IPS-18c (cell line): ENCODE results near the gene ATP9B.
"Not testable (repeated sequence)": the region's sequence is repeated elsewhere in the genome, so short reads cannot be mapped to it uniquely, and the experiment has no call there.

ENCODE experiments used
- H3K4me3 ChIP-seq: 2 replicates; pipeline ENCODE4 v1.7.0; 2013; ENCODE audit warnings: low read depth, mild to moderate bottlenecking, low read length, moderate library complexity; ENCODE audit not compliant: insufficient read depth
- H3K9me3 ChIP-seq: one replicate; pipeline ENCODE4 v1.6.1; 2013; ENCODE audit warnings: mild to moderate bottlenecking, low read length, moderate library complexity; ENCODE audit not compliant: control insufficient read depth, insufficient read depth

ATP9B gene

DNA sequence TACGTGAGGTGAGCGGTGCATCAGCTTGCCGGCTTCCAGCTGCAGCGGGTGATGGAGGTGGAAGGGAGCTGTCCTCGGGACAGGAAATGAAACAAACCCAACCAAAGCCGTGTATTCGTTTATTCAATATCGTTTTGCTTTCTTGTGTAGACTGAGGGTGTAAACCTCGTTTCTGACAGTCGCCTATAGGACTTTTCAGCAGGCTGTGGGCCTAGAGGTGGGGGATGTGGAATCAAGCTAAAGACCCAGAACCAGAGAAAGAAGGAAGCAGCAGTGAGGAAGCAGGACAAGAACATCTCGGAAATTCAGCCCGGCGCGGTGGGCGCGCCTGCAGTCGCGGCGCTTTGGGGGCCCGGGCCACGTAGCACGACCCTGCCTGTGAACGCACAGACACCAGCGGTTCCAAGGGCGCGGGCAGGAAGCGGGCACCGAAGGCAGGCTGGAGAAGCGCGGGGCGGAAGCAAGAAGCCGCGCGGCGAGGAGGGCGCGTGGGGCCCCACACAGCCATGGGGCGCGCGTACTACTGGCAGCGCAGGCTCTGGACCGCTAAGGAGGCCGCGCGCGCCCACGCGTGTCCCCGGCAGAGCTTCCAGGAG, 755 bp upstream of the ATP9B start:
- Histone ChIP-seq H3K4me3 (peak overlapping the region; percentile 51), H3K9me3 (peaks cover 11% of the 10 kb centered on the region)

DNA sequence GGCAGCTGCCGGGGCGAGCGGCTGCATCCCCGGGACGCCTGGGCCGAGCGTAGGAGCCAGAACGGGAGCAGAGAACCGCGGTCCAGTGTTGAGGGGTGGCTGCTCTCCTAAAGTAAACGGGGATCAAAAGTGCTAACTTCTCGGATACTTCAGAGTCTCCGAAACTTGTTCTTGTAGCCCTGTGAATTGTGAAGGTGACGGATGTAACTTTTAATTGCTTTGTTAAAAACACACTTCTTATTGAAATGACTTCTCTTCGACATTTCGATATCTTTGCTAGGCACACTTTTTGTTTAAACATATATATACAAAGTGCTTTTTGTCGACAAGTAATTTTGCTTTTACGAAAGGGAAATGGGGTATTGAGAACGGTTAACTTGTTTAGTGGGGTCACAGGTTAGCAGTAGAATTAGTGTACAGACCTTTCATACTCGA, 540 bp downstream of the ATP9B start:
- peaks cover 11% of the 10 kb centered on the region for H3K9me3 ChIP-seq
- H3K4me3 ChIP-seq: peak overlapping the region; percentile 91

DNA sequence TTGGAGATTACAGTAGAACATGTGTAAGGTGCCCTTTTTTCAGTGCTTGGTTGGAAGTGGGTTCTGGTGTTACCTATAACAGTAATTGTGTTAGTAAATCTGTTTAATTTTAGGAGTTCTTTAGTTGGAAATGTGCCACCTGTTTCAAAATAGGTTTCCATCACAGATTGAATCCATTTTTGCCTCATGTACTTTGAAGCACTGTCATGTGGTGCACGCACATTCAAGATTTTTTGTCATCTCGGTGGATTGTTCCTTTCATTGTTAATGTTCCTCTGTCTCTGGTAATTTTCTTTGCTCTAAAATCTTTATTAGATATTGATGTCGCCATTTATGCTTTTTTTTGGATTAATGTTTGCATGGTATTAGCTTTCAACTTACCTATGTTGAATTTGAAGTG, 1.3 kb downstream of the ATP9B start:
- peaks cover 11% of the 10 kb centered on the region for H3K9me3 ChIP-seq
- no peak overlapping the region for H3K4me3 ChIP-seq

DNA sequence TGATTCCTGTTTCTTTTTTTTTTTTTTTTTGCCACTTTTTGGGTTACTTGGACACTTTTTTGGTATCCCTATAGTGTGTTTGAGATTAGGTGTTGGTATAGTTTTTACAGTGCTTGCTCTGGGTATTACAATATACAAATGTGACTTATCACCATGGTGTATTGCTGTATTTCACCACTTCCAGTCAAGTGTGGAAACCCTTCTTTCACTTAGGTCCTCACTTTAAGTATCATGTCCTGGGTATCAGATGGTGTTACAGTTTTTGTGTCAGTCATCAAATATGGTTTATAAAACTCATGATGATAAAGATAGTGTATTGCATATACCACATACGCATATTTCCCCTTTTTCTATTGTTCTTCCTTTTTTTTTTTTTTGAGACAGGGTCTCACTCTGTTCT, 1.8 kb downstream of the ATP9B start:
- Histone ChIP-seq H3K4me3 (no peak overlapping the region), H3K9me3 (peaks cover 11% of the 10 kb centered on the region)

DNA sequence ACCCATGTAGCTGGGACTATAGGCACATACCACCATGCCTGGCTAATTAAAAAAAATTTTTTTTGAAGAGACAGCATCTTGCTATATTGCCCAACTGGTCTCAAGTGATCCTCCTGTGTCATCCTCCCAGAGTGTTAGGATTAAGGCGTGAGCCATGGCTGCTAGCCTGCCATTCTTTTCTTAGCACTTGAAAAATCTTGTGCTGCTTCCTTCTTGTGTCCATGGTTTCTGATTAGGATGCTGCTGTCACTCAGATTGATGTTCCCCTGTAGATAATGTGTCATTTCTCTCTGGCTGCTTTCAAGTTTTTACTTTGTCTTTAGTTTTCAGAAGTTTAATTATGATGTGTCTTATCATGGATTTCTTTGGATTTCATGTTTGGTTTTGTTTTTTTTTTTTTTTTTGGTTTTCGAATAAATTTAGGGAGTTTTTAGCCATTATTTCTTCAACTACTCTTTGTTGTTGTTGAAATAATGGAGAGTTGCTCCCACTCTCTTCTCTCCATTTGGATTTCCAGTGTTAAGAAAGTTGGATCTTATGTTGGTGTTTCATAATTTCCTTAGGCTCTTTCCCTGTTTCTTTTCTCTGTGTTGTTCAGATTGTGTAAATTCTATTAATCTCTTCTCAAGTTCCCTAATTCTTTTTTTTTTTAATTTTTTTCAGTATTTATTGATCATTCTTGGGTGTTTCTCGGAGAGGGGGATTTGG, 2.5 kb downstream of the ATP9B start:
- H3K4me3 ChIP-seq: no peak overlapping the region

DNA sequence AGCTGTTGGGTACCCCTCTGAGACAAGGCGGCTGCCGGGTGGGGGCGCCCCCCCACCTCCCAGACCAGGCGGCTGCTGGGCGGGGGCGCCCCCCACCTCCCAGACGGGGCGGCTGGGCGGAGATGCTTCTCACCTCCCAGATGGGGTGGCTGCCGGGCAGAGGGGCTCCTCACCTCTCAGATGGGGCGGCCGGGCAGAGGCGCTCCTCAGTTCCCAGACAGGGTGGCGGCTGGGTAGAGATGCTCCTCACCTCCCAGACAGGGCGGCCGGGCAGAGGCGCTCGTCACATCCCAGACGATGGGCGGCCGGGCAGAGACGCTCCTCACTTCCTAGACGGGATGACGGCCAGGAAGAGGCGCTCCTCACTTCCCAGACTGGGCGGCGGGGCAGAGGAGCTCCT, 3.5 kb downstream of the ATP9B start:
- peaks cover 11% of the 10 kb centered on the region for H3K9me3 ChIP-seq

More for the DNA sequence above, 2.5 kb downstream of the ATP9B start:
- H3K9me3 ChIP-seq: peaks cover 11% of the 10 kb centered on the region

DNA sequence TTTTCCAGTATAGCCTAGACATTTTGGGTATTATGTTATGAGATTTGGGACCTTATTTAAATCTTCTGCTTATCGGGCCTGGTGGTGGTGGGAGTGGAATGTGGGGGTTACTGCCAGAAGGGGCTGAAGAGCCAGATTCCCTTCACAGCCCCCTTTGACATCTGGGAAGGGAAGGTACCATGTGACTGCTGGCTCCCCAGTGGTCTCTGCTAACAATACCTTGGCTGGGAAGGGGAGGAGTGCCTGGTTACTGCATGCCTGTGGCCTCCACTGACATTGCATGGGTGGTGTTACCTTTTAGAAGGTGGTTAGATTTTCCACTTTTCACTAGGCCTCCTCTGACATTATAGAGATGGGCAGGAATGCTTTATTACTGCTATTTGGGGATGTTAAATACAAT, 8.0 kb downstream of the ATP9B start:
- Histone ChIP-seq H3K4me3 (no peak overlapping the region), H3K9me3 (no peaks in the 10 kb centered on the region)

More for the DNA sequence above, 3.5 kb downstream of the ATP9B start:
- H3K4me3 ChIP-seq: not testable (repeated sequence)

DNA sequence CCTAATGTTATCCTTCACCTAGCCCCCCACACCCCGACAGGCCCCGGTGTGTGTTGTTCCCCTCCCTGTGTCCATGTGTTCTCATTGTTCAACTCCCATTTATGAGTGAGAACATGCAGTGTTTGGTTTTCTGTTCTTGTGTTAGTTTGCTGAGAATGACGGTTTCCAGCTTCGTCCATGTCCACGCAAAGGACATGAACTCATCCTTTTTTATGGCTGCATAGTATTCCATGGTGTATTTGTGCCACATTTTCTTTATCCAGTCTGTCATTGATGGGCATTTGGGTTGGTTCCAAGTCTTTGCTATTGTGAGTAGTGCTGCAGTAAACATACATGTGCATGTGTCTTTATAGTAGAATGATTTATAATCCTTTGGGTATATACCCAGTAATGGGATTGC, 9.6 kb downstream of the ATP9B start:
- H3K4me3 ChIP-seq: not testable (repeated sequence)

DNA sequence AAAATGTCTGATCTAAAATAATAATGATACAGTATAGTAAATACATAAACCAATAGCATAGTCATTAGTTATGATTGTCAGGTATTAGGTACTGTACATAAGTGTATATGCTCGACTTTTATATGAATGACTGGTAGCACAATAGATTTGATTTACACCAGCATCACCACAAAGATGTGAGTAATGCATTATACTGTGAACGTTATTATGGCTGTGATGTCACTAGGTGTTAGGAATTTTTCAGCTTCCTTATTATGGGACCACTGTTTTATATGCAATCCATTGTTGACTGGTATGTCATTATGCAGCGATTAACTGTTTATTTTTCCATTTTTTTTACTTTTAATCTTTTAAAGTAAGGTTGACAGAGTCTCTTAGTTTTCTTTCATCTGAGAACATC, 23.7 kb downstream of the ATP9B start:
- Histone ChIP-seq H3K4me3 (no peak overlapping the region), H3K9me3 (peaks cover 2% of the 10 kb centered on the region)

More for the DNA sequence above, 9.6 kb downstream of the ATP9B start:
- H3K9me3 ChIP-seq: not testable (repeated sequence)

DNA sequence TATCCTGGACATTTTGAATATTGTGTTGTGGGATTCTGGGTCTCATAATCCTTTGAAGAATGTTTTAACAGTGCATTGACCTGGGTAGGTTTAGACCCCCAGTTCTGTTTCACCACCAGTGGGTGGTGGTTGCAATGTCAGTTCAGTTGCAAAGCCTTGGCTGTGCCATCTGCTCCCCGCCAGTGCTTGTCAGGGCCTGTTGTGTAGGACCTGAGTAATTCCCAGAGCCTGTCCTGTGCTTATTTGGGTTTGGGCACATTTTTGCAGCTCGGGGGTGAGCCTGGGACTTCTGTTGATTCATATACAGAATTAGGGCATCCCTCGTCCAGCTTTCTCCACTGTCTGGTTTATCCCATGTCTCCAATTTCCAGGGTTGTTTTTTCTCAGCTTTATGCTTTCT, 24.8 kb downstream of the ATP9B start:
- Histone ChIP-seq H3K9me3 (peaks cover 2% of the 10 kb centered on the region), H3K4me3 (no peak overlapping the region)

DNA sequence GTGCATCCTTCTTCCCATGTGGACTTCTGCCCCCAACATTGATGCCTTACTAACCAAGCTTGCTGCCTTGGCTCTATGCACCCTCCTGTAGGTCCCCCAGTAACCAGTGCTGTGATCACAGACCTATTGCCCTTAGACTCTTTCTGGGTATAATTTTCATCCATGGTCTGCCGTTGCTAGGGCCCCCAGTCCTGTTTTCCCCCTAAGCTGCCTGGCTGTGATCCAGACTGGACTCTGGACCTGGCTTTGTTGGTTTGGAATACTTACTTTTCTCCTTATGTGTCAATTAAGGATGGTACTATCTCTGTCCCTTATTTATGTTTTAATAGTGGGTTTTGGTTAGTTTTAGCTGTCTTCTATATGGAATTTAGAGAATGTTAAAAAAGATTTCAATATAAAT, 26.0 kb downstream of the ATP9B start:
- Histone ChIP-seq H3K4me3 (no peak overlapping the region), H3K9me3 (no peaks in the 10 kb centered on the region)

DNA sequence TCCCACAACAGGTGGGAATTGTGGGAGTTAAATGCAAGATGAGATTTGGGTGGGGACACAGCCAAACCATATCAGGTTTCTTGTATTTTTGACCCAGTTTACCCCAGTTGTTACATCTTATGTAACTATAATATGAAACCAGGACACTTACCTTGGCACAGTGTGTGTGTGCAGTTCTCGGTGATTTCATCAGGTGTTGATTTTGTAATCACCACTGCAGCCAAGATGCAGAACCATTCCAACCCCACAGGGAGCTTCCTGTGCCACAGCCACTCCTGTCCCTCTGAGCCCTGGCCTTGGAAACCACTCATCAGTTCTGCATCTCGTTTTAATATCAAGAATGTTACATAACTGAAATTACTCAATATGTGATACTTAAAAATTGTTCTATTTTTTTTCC, 31.8 kb downstream of the ATP9B start:
- H3K9me3 ChIP-seq: no peaks in the 10 kb centered on the region
- H3K4me3 ChIP-seq: no peak overlapping the region

DNA sequence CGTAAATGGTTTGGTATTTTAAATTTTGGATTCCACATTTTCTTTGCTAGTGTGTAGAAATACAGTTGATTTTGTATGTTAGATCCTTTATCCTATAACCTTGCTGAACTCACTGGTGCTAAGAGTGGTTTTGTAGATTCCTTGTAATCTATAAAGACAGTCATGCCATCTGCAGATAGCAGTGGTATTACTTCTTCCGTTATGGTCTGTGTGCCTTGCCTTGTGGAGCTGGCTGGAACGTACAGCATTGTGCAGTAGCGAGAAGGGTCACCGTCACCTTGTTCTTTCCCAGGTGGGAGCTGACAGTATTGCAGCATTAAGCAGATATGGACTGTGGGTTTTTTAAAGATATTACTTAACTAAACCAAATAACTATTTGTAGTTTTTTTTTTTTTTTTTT, 33.7 kb downstream of the ATP9B start:
- Histone ChIP-seq H3K9me3 (no peaks in the 10 kb centered on the region), H3K4me3 (no peak overlapping the region)

DNA sequence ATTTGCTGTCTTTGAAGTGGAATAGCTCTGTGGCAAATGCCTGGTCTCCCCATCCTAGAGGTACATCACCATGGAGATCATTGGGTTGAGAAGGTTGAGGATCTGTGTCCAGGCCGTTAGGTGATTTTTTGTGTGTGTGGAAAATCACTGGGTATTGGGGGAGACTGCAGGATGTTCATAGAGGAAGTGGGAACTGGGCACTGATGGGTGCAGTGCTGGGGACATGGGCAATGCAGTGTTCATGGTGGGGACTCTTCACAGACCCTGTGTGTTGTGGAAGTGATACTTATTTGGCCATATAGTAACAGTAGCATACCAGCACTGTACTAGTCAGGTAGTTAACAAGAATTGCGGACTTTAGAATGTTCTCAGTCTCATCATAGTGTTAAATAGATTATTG, 34.9 kb downstream of the ATP9B start:
- Histone ChIP-seq H3K4me3 (no peak overlapping the region), H3K9me3 (no peaks in the 10 kb centered on the region)

DNA sequence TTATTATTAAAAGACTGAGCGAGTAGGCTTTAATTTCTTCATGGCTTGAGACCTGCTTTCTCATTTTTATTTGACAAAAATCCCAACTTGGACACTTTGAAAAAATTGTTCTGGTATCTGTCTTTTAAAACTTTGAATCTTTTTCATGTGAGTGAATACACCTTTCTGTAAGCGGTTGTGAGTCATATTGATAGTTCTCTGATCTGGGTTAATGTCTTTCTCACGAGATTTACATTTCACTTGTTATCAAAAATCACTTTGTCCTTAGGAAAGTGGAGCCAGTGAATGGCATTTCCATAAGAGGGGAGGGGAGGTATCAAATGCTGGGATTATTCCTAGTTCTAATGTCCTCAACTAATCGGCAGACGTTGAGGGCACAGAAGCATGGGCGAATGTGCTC, 36.3 kb downstream of the ATP9B start:
- Histone ChIP-seq H3K9me3 (no peaks in the 10 kb centered on the region), H3K4me3 (no peak overlapping the region)

DNA sequence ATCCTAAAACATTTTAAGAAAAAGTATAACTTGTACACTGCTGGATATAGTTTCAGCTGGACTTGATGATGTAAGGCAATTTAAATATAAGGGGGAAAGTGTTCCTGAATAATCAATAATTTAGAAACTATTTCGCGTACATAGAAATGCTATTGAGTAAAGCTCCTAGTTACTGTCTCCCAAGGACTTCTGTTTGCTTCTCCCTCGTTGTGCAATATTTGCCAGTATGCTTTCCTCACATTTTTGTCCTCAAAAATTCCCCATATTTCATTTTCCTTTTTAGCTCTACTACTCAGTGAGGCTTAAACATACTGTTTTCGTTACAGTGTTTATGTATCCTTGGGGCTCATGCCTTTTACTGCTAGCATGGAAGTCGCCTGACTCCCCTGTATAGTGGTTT, 36.9 kb downstream of the ATP9B start:
- Histone ChIP-seq H3K9me3 (no peaks in the 10 kb centered on the region), H3K4me3 (no peak overlapping the region)

DNA sequence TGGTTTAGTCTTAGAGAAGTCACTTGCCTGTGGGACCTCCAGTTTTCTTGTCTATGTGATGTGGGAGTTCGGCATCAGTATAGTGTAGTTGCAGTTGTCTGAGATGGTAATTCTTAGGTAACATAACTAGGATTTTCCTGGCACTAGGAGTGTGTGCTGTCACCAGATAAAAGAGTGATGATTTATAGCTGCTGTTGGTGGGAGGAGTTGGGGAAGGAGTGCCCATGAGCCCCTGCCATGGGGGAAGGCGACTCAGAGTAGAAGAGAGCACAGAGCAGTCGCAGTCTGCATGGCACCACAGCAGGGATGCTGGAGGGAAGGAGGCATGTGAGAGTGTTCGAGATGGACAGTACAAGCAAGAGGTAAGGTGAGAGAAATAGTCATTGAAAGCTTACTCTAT, 38.7 kb downstream of the ATP9B start:
- Histone ChIP-seq H3K4me3 (no peak overlapping the region), H3K9me3 (no peaks in the 10 kb centered on the region)

DNA sequence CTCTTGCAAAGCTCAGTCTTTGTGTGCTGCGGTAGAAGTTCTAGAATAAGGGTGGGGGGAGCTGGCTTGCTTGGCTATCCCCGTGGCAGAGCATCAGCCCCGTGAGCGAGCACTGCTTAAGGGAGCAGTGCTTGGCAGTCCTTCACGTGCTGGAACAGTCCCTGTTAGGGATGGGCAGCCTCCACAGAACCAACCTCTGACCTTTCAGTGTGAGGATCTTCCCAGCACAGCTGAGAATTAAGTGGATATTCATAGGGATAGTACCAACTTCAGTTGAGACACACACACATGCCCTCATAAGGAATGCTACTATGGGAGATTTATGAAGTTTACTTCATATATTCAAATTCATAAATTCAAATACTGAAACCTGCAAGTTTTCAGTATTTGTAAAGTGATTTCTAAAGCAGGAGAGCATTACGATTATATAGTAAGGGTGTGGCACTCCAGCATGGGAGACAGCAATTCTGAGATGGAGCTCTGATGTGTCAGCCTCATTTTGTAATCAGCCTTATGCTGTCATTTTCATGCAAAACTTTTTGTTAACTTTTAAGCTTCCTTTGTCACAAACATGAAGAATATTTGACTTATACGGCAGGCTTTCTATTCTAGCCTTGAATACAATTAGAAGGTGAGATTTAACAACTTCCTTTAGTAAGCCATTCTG, 39.5 kb downstream of the ATP9B start:
- H3K4me3 ChIP-seq: no peak overlapping the region

More for the DNA sequence above, 39.5 kb downstream of the ATP9B start:
- no peaks in the 10 kb centered on the region for H3K9me3 ChIP-seq
